ENCODE results near the gene RELL2. TPM values are rescaled to one million over a fixed set of nuclear protein-coding genes. Genes with fewer than 3 reads are reported as not detected.

The RELL2 gene
- total RNA-seq, 1 experiment from 2014 or later = 13.3 TPM

DNA sequence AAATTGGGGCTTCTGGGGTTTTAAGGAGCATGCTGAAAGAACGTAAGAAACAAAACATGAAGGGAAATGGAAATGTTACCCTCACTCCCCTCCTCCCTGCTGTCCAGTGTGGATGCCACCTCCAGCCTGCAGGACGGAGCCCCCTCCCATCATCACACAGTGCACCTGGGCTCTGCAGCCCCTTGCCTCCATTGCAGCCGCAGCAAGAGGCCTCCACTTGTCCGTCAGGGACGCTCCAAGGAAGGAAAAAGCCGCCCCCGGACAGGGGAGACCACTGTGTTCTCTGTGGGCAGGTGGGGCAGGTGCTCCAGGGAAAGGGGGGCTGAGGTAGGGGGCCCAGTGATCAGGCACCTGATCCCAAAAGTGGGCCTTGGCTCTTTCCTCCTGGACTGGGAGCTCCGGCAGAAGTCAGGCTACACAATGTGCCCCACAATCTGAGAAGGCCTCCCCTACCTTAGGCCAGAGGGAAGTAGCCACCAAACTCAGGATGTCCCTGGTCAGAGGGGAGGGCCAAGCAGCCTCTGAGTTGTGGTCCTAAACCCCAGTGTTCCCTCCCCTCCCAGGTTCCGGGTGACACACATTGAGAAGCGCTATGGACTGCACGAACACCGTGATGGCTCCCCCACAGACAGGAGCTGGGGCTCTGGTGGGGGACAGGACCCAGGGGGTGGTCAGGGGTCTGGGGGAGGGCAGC is 2.7 kb downstream of the RELL2 start:
- ATAC-seq (no peak), DNase-seq (ENCODE audit: low read depth, low spot score) (no peak)
- no peaks in the 10 kb centered on the region for H3K27me3 ChIP-seq (ENCODE audit: control insufficient read depth, insufficient read depth, low read length)
- TF ChIP-seq SIN3A (IDR thresholded peaks at IDR 0.05; ENCODE audit: borderline replicate concordance, insufficient read depth, low read depth, low read length) (no peak), TCF7L2 (IDR thresholded peaks at IDR 0.05; ENCODE audit: low read depth, low read length) (no peak), POLR2AphosphoS5 (IDR thresholded peaks at IDR 0.05; ENCODE audit: low read depth, low read length) (no peak)
- TF ChIP-seq, protein P1, sequence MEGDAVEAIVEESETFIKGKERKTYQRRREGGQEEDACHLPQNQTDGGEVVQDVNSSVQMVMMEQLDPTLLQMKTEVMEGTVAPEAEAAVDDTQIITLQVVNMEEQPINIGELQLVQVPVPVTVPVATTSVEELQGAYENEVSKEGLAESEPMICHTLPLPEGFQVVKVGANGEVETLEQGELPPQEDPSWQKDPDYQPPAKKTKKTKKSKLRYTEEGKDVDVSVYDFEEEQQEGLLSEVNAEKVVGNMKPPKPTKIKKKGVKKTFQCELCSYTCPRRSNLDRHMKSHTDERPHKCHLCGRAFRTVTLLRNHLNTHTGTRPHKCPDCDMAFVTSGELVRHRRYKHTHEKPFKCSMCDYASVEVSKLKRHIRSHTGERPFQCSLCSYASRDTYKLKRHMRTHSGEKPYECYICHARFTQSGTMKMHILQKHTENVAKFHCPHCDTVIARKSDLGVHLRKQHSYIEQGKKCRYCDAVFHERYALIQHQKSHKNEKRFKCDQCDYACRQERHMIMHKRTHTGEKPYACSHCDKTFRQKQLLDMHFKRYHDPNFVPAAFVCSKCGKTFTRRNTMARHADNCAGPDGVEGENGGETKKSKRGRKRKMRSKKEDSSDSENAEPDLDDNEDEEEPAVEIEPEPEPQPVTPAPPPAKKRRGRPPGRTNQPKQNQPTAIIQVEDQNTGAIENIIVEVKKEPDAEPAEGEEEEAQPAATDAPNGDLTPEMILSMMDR (IDR thresholded peaks at IDR 0.05) = no peak
- TF ChIP-seq, protein P2, sequence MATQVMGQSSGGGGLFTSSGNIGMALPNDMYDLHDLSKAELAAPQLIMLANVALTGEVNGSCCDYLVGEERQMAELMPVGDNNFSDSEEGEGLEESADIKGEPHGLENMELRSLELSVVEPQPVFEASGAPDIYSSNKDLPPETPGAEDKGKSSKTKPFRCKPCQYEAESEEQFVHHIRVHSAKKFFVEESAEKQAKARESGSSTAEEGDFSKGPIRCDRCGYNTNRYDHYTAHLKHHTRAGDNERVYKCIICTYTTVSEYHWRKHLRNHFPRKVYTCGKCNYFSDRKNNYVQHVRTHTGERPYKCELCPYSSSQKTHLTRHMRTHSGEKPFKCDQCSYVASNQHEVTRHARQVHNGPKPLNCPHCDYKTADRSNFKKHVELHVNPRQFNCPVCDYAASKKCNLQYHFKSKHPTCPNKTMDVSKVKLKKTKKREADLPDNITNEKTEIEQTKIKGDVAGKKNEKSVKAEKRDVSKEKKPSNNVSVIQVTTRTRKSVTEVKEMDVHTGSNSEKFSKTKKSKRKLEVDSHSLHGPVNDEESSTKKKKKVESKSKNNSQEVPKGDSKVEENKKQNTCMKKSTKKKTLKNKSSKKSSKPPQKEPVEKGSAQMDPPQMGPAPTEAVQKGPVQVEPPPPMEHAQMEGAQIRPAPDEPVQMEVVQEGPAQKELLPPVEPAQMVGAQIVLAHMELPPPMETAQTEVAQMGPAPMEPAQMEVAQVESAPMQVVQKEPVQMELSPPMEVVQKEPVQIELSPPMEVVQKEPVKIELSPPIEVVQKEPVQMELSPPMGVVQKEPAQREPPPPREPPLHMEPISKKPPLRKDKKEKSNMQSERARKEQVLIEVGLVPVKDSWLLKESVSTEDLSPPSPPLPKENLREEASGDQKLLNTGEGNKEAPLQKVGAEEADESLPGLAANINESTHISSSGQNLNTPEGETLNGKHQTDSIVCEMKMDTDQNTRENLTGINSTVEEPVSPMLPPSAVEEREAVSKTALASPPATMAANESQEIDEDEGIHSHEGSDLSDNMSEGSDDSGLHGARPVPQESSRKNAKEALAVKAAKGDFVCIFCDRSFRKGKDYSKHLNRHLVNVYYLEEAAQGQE (IDR thresholded peaks at IDR 0.05; ENCODE audit: insufficient read depth in 1 of 2, low read depth in 2 of 2, low read length in 1 of 2) = no peak
- H3K4me1 ChIP-seq (ENCODE audit: control insufficient read depth, insufficient read depth, low read length) = peaks cover 15% of the 10 kb centered on the region
- no peak overlapping the region for H3K27ac ChIP-seq (ENCODE audit: low read length)
- H3K9me3 ChIP-seq (ENCODE audit: control insufficient read depth, insufficient read depth, low read depth, low read length) = no peaks in the 10 kb centered on the region
- intact Hi-C loops (cut with micrococcal nuclease; ENCODE audit: unreplicated experiment) (no loop called here), in situ Hi-C loops (cut with HindIII; ENCODE audit: low pct_unique_long_range_greater_than_20kb, low sequenced_read_pairs) (no loop called here)
- no peaks in the 10 kb centered on the region; the same call in 1 of the 2 replicates for H3K36me3 ChIP-seq (ENCODE audit: control insufficient read depth, insufficient read depth, low read length)
- BruUV-seq (replicated peaks) = TSS peak; percentile 60
- ChIA-PET CTCF (interaction anchor here (0.8 kb wide), 1 partner anchor 47 kb away, joined by 6 read pairs; no protein-coding TSS in a partner anchor), POLR2A (interaction anchor here (0.6 kb wide), 1 partner anchor 34 kb away, joined by 3 read pairs; no protein-coding TSS in a partner anchor)
- H3K4me3 ChIP-seq (ENCODE audit: low read depth in 2 of 2, low read length in 2 of 2) = no peak overlapping the region

- intact Hi-C loops (cut with micrococcal nuclease; ENCODE audit: unreplicated experiment) = no loop called here
- DNase-seq (ENCODE audit: low read depth, low spot score) = no peak
- peaks cover 15% of the 10 kb centered on the region for H3K4me1 ChIP-seq (ENCODE audit: control insufficient read depth, insufficient read depth, low read length)
- H3K9me3 ChIP-seq (ENCODE audit: control insufficient read depth, insufficient read depth, low read depth, low read length) = no peaks in the 10 kb centered on the region
- no peak overlapping the region for H3K4me3 ChIP-seq (ENCODE audit: low read depth in 2 of 2, low read length in 2 of 2)
- H3K36me3 ChIP-seq (ENCODE audit: control insufficient read depth, insufficient read depth, low read length) = no peaks in the 10 kb centered on the region; the same call in 1 of the 2 replicates
- TF ChIP-seq, protein P1 (IDR thresholded peaks at IDR 0.05) = no peak
- no peak for TF ChIP-seq SIN3A (IDR thresholded peaks at IDR 0.05; ENCODE audit: borderline replicate concordance, insufficient read depth, low read depth, low read length)
- TF ChIP-seq POLR2AphosphoS5 (IDR thresholded peaks at IDR 0.05; ENCODE audit: low read depth, low read length) = no peak
- TF ChIP-seq, protein P2 (IDR thresholded peaks at IDR 0.05; ENCODE audit: insufficient read depth in 1 of 2, low read depth in 2 of 2, low read length in 1 of 2) = no peak
- no peak for TF ChIP-seq TCF7L2 (IDR thresholded peaks at IDR 0.05; ENCODE audit: low read depth, low read length)
- no TSS peak for BruUV-seq (replicated peaks)
- no peak for ATAC-seq
- ChIA-PET POLR2A (no interaction called here), CTCF (no interaction called here)
- no peak overlapping the region for H3K27ac ChIP-seq (ENCODE audit: low read length)
- no peaks in the 10 kb centered on the region for H3K27me3 ChIP-seq (ENCODE audit: control insufficient read depth, insufficient read depth, low read length)
- in situ Hi-C loops (cut with HindIII; ENCODE audit: low pct_unique_long_range_greater_than_20kb, low sequenced_read_pairs) = no loop called here
Measured at GRCh38 chr5:141640051-141640415, 3.2 kb downstream of the RELL2 start.
